Measurements from ENCODE around the gene DNAAF1.
"Not testable (repeated sequence)": the region's sequence is repeated elsewhere in the genome, so short reads cannot be mapped to it uniquely, and the experiment has no call there.

Gene DNAAF1

GRCh38 chr16:84144859-84145639 is at the start of gene DNAAF1, which contains the start of gene HSDL1:
Gene DNAAF1 (plus strand): TSS chr16:84145308. CDS start chr16:84145441, 133 bp downstream.
Gene HSDL1 (minus strand): TSS chr16:84145177. CDS start chr16:84131321, 13,856 bp downstream.
- DNase-seq = peak; percentile 94

DNA sequence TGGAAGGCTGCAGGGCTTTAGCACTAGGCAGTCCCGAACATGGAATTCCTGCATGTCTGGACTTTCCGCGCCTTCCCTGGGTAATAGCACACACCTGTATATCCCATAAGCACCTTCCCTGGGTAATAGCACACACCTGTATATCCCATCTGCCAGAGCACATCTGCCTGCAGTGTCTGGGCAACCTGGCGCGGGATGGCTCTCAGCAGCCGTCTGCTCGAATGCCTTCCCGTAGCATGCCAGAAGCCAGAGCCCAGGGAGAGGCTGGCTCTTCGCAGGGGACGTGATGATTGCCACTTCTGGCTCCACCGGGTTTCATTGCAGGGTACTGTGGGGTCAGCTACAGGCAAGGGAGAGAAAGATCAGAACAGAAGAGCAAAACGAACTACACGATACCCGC is 49.6 kb upstream of the DNAAF1 start:
- DNase-seq = no peak

- no peak for DNase-seq
Observed at GRCh38 chr16:84096447-84097005, 48.6 kb upstream of the DNAAF1 start.

DNA sequence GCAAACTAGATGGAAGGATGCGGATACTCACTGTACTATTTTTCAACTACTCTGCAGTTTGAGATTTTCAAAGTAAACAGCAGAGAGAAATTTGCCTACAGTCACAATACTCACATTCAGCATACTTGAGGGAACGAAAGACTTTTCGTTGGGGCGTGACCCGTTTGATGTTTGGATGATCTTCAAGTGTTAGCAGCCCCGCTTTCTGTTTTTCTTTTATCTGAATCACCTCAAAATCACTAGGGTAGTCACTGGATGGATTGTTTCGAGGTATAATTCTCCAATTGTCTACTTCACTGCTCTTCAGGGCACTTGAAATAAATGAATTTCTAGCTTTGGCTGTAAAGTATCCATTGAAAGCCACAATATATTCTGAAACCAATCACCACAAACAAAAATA is 46.2 kb upstream of the DNAAF1 start:
- no peak for DNase-seq

GRCh38 chr16:84103678-84104077 is 41.4 kb upstream of the DNAAF1 start:
- no peak for DNase-seq

DNA sequence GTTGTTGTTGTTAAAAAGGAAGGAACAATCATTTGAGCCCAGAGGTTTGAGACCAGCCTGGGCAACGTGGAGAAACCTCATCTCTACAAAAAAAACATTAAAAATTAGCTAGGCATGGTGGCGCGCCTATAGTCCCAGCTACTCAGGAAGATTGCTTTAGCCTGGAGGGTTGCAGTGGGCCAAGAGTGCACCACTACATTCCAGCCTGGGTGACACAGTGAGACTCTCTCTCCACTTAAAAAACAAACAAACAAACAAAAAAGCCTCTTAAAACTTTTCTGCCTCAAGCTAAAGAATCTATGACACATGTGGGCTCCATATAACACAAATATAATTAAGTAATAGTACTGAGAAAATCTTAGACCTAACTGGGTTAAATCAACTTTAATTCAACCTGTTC is 40.9 kb upstream of the DNAAF1 start:
- DNase-seq = no peak

DNA sequence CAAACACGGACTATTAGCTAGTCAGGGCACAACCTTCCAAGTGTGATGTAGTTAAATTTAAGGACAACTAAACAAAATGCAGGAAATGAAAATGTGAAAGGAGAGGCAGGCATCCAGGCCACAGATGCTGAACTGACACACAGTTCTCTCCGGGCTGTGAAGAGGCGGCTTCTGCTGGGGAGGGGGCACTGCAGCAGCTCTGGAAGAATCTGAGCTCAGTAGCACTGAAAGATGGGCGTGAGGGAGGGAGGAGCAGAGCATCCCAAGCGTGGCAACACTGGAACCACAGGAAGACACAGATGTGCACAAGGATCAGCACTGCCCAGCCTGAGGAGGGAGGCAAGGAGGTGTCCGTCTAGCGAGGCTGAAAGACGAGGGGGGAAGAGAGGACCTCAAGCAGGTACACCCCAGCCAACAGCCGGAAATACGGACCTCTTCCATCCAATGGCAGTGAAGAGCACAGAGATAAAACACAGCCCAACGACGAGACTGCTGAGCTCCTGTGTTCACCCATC is 39.8 kb upstream of the DNAAF1 start:
- DNase-seq = no peak

- no peak for DNase-seq
Observed at GRCh38 chr16:84105948-84106740, 39.0 kb upstream of the DNAAF1 start.

GRCh38 chr16:84107921-84108320 is 37.2 kb upstream of the DNAAF1 start:
- DNase-seq = no peak

GRCh38 chr16:84109598-84110335 is 35.3 kb upstream of the DNAAF1 start:
- DNase-seq = no peak

DNA sequence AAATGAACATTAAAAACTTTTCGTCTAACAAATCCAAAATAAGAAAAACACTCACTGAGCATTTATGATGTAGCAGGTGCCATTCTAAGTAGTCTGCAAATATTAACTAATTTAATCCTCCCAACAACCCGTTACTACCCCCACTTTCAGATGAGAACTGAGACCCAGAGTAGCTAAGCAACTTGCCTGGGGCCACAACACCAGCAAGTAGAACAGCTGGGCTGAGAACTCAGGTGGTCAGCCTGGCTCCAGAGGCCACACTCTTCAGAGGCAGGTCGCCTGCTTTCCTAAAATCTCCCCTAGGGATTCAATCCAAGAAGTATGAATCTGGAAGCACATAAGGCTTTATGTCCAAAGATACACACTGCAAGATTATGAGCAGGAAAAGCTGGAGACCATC is 34.6 kb upstream of the DNAAF1 start:
- no peak for DNase-seq

- no peak for DNase-seq
Observed at GRCh38 chr16:84111525-84111924, 33.6 kb upstream of the DNAAF1 start.

GRCh38 chr16:84111949-84112348 is 33.2 kb upstream of the DNAAF1 start:
- DNase-seq = not testable (repeated sequence)

- DNase-seq = peak; percentile 63
Observed at GRCh38 chr16:84115919-84116719, 29.0 kb upstream of the DNAAF1 start.

DNA sequence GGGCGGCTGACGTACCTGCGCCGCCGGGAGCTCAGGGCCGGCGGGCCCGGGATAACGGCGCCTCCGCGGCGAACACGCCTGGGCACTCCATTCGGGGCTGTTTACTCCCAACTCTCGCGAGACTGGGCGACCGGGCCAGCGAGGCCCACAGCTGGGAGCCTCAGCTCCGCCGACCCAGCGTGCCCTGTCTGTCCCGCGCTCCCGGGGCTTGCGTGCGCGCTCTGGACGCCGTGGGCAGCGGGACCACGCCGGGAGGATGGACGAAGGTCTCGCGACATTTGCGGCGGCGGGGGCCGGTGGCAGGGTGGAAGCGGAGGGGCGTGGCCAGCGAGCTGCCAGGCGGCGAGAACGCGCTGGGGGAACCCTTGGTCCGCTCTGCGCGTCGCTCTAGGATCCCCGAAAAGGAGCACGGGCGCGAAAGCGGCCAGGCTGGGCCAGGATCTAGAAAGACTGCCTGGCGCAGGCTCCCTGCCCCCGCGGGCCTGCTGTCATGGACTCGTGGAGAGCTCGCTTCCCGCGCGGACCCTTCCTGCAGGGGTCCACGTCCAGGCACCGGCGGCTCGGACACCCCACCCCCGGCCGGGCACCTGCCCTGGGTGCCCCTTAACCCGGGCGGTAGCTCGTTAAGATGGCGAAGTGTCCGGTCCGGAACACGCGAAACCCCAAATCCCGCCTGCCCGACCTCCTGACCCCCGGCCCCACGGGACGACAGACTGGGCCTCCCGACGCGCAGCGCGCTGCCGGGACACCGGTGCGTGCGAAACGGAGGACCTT is 28.2 kb upstream of the DNAAF1 start, which contains the start of gene MBTPS1:
Gene MBTPS1 (minus strand): TSS at position 223 of the 774 bp plus-strand sequence. CDS start 15,159 bp downstream, outside the sequence.
- peak; percentile 98 for DNase-seq

- DNase-seq = no peak
Observed at GRCh38 chr16:84117494-84117843, 27.6 kb upstream of the DNAAF1 start.

DNA sequence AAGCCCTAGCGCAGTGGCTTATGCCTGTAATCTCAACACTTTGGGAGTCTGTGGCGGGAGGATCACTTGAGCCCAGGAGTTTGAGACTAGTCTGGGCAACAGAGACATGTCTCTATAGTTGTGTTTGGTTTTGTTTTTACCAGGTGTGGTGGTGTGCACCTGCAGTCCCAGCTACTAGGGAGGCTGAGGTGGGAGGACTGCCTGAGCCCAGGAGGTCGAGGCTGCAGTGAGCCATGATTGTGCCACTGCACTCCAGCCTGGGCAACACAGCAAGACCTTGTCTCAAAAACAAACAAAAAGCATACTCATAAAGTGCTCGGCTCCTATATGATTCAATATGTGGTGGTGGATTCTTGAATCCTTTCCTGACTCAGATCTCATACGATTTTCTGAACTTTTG is 26.8 kb upstream of the DNAAF1 start:
- DNase-seq = not testable (repeated sequence)

GRCh38 chr16:84119368-84119767 is 25.7 kb upstream of the DNAAF1 start:
- DNase-seq = no peak

- no peak for DNase-seq
Observed at GRCh38 chr16:84120023-84120422, 25.1 kb upstream of the DNAAF1 start.

- no peak for DNase-seq
Observed at GRCh38 chr16:84121007-84121406, 24.1 kb upstream of the DNAAF1 start.

All from CD4-positive, alpha-beta T cell treated with Interleukin-12 subunit alpha and Interleukin-12 subunit beta, for 1 hour (primary cell).